RWPE1 (cell line): ENCODE data around the gene SEMA5B.

Source experiments
- CTCF ChIA-PET: fragments of 350-600 bp; sonication (Branson Sonifier 250); formaldehyde crosslinking; extraction: SDS; loops from one replicate; lab custom pipeline; 2021; lab: Yijun Ruan, JAX
- POLR2A ChIA-PET: fragments of 400-600 bp; formaldehyde crosslinking; extraction: SDS; loops from one replicate; lab custom pipeline; 2020; ENCODE audit warnings: antibody characterized with exemption; ENCODE audit not compliant: low non-redundant PET; lab: Yijun Ruan, JAX
- DNase-seq: peaks from one replicate; pipeline ENCODE4 v3.0.0; 2012; ENCODE audit warnings: low spot score
- H3K27ac ChIP-seq: fragments of 450-650 bp; 2 replicates; pipeline ENCODE4 v1.5.1; 2017
- TF ChIP-seq, protein P1 (sequence below): fragments of 450-650 bp; conservative IDR thresholded peaks from 2 replicates; pipeline ENCODE4 v1.5.1; 2017; ENCODE audit warnings: low read depth, mild to moderate bottlenecking

The SEMA5B gene

DNA sequence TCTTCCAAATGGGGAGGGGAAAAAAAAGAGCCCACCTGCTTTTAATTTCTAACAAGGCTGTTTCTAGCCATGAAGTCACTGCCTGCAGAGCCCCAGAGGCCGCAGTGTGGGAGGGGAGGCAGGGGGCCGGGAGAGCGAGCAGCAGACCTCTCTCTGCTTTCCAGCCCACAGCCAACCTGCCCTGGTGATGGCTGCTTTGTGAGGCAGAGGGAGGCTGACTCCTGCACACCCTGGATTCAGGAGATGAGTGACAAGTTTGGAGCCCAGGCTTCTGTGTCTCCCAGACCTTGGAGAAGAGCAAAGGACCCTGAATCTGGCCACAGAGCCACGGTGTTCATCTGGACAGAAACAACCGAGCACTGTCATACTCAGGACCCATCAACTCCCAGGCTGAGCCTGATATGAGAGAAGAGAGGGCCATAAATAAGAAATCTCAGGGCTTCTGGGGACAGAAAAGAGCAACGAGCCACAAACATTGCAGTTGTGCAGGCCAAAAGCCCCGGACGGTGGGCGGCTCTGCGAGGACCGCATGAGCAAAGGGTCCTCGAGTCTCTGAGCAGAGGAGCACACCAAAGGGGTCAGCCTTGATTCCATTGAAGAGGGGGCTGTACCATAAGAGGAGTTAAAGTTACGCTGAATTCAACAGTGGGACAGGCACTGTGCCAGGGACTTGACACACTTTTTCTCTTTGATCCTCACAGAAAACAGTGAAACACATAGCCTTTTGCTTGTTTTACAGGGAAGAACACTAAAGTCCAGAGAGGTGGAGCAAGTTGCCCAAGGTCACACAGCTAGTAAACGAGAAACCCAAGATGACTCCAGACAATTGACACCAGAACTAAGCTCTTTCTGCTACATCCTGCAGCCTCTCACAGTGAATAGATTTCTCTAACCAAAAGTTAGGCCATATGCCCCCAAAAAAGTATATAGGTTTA is 97.2 kb downstream of the SEMA5B start:
- ChIA-PET CTCF (interaction anchor here (0.7 kb wide), 1 partner anchor 199 kb away, joined by 3 read pairs; no protein-coding TSS in a partner anchor), POLR2A (no interaction called here)
- no peak for DNase-seq
- H3K27ac ChIP-seq: no peak overlapping the region
- TF ChIP-seq, protein P1, sequence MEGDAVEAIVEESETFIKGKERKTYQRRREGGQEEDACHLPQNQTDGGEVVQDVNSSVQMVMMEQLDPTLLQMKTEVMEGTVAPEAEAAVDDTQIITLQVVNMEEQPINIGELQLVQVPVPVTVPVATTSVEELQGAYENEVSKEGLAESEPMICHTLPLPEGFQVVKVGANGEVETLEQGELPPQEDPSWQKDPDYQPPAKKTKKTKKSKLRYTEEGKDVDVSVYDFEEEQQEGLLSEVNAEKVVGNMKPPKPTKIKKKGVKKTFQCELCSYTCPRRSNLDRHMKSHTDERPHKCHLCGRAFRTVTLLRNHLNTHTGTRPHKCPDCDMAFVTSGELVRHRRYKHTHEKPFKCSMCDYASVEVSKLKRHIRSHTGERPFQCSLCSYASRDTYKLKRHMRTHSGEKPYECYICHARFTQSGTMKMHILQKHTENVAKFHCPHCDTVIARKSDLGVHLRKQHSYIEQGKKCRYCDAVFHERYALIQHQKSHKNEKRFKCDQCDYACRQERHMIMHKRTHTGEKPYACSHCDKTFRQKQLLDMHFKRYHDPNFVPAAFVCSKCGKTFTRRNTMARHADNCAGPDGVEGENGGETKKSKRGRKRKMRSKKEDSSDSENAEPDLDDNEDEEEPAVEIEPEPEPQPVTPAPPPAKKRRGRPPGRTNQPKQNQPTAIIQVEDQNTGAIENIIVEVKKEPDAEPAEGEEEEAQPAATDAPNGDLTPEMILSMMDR: no peak

DNA sequence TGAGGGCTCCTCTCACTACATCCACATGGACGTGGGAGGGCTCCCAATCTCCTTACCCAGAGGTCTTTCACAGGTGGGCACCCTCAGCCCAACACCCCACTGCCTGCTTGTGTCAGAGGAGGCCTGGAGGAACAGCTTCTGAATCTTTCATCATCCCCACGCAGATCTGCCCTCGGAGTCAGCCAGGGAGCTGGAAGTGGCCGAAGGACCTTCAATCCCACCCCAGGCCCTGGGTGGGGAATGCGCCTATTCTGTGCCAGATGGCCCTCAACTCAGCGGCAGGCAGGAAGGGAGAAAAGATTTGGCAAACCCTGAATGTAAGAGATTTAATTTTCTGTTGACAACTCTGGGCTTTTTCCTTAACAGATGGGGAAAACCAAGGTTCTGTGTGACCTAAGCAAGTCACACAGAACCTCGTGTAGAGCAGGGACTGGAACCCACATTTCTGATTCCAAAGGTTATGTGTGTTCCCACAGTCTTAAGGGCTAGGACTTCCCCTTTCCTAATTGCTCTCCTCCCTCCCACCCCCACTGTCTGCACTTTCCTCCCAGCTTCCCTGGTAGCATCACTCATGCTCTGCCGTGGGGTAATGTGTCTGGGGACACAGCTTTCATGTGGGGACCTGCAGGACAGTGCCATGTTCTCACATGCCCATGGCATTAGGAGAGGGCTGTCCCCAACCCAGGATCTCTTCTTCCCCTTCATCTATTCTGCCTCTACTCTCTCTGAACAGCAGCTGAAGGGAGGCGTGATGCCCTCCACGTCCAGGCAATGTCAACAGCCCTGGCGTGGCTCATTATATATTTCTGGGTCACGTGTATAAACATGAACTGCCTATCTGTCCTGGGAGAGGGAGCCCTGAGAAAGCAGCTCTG is 98.1 kb downstream of the SEMA5B start:
- TF ChIP-seq, protein P1: no peak
- POLR2A ChIA-PET: no interaction called here
- CTCF ChIA-PET: interaction anchor here (0.7 kb wide), 1 partner anchor 198 kb away, joined by 3 read pairs; no protein-coding TSS in a partner anchor
- DNase-seq: no peak
- no peak overlapping the region for H3K27ac ChIP-seq

DNA sequence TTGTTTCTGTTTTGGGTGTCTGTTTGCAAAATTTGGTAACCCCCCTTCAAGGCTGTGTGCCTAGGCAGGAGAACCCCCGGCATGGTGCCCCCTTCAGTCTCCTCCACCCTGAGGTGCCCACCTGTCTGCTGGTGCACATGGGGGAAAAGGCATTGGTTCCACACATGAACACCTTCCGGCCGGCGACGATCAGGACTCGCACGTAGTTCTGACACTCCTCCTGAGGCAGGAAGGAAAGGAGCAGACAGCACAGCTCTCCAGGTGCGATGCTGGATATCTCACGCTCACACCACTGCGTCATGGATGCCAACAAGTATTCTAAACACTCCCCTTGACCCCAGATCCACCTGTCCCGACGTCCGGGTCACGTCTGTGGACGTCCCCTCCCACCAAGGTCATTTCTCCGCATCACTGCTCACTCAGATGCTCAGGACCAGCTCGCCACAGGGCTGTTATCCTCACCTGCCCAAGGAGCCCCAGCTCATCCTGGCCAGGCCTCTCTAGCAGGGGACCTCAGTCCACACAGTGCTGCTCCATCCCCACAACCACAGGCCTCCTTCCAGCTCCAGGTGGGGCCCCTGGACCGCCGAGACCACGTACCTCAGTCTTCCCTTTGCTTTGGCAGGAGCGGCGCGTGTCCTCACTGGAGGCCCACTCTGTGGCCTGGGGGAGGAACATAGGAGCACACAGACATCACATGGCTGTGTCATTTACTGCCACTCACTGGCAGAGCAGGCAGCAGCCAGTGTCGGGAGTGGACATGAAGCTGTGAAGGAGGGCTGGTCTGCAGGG is 99.0 kb downstream of the SEMA5B start:
- TF ChIP-seq, protein P1: no peak
- ChIA-PET POLR2A (no interaction called here), CTCF (interaction anchor here (0.6 kb wide), 1 partner anchor 84 kb away, joined by 4 read pairs; no protein-coding TSS in a partner anchor)
- no peak for DNase-seq
- H3K27ac ChIP-seq: no peak overlapping the region

DNA sequence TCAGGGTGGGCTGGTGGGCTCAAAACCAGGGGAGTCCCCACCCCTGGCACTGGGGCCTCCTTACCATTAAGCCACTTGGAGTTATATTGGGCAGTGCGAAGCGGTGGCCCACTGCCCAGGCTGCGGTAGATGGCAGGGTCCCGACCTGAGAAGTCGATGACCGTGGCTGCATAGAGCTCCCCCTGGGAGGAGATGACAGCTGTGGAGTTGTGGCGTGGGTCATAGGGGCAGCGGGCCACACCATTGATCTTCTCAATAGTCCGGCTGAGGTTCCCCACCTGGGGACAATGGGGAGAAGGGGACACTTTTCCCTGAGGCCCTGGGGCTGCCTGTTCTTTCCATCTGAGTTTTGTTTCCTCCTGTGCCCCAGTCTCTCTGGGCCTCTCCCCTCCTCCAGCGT is 99.8 kb downstream of the SEMA5B start:
- no peak overlapping the region for H3K27ac ChIP-seq
- TF ChIP-seq, protein P1: no peak
- ChIA-PET POLR2A (no interaction called here), CTCF (interaction anchor here (0.6 kb wide), 1 partner anchor 83 kb away, joined by 4 read pairs; no protein-coding TSS in a partner anchor)
- no peak for DNase-seq

DNA sequence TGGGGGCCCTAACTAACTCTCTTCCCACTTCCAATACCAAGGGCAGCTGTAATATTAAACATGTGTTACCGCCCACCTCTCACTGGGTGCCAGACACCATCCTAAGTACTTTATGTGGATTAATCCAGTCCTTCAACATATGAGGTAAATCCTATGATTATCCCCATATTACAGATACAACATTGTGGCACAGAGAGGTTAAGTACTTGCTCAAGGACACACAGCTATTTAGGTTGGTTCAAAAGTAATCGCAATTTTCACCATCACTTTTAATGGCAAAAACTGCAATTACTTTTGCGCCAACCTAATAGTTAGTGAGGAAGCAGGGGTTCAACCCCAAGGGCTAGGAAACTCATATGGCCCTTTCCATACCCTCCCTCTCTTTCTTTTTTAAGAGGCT is 100.8 kb downstream of the SEMA5B start:
- ChIA-PET POLR2A (no interaction called here), CTCF (no interaction called here)
- TF ChIP-seq, protein P1: no peak

DNA sequence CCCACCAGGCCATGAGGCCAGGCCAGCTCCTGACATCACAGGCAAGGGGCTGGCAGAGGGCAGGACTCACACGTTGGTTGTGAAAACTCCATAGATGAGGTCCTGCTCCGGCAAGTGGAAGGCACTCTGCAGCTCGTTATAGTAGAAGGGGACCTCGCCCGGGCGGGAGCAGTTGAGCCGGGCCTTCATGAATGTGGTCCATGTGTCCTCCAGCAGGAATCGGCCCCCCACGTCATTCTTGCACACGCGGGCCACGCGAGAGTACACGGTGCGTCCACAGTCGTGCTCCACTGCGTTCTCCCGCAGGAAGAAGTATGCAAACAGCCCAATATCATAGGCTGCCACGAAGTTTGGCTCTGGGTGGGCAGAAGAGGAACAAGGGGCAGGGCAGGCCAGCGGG is 101.2 kb downstream of the SEMA5B start:
- POLR2A ChIA-PET: no interaction called here
- CTCF ChIA-PET: no interaction called here
- no peak overlapping the region for H3K27ac ChIP-seq
- DNase-seq: no peak
- TF ChIP-seq, protein P1: no peak

More for the DNA sequence above, 100.8 kb downstream of the SEMA5B start:
- H3K27ac ChIP-seq: no peak overlapping the region
- no peak for DNase-seq
